HPDE6-E6E7 (cell line): Measurements from ENCODE around the gene HMGA1.

Experiments
- DNase-seq: peaks from one replicate; pipeline ENCODE4 v3.0.0; 2011; ENCODE audit warnings: missing footprints; ENCODE audit errors: extremely low spot score

The HMGA1 gene

GRCh38 chr6:34292954-34293353 lies 56.3 kb downstream of the HMGA1 start:
- no peak for DNase-seq

GRCh38 chr6:34295721-34296120 lies 59.0 kb downstream of the HMGA1 start:
- DNase-seq: no peak
